Testis (tissue), 2 donors: ENCODE data around the gene JPT1.

ENCODE experiments used
- CTCF ChIP-seq, 3 experiments: fragments of 450-650 bp in 2 of 3; fragments of 200-600 bp in 1 of 3; sonication (generic) in 1 of 3; IDR thresholded peaks; one replicate each; pipeline ENCODE4 v1.5.1; 2016 to 2019; ENCODE audit warnings: antibody characterized with exemption in 3 of 3, mild to moderate bottlenecking in 2 of 3, moderate library complexity in 1 of 3
- POLR2A ChIP-seq: fragments of 450-650 bp; IDR thresholded peaks from one replicate; pipeline ENCODE4 v1.6.1; 2017; ENCODE audit warnings: antibody characterized with exemption, mild to moderate bottlenecking, moderate library complexity

DNA sequence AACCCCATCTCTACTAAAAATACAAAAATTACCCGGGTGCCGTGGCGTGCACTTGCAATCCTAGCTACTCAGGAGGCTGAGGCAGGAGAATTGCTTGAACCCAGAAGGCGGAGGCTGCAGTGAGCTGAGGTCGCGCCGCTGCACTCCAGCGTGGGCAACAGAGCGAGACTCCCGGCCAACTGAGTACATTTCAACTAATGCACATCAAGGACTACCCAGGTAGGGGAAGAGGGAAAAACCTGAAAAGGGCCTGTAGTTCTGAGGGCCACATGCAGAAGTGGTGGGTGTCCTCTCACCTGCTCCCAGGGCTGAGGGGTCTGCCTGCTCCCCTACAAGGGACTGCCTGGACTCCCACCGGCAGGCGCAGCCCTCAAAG is 67.1 kb downstream of the JPT1 start:
- TF ChIP-seq CTCF (IDR thresholded peaks at IDR 0.05): no peak
- no peak for TF ChIP-seq POLR2A
